IgD-negative memory B cell (primary cell): ENCODE results near the gene DNMBP. TPM values are rescaled to one million over a fixed set of nuclear protein-coding genes. Genes with fewer than 3 reads are reported as not detected.
A peak's percentile ranks its signal among the peaks of the same experiment; 100 is the strongest.
"Not testable (repeated sequence)": the region's sequence is repeated elsewhere in the genome, so short reads cannot be mapped to it uniquely, and the experiment has no call there.

Experiments
- H3K27ac Mint-ChIP-seq, 3 donors: one replicate each; pipeline ENCODE4 v1.8.0; 2020 to 2022; ENCODE audit warnings: mild to moderate bottlenecking in 3 of 3, mixed read lengths in 3 of 3, moderate library complexity in 1 of 3
- H3K27me3 Mint-ChIP-seq: one replicate; pipeline ENCODE4 v1.8.0; 2021; ENCODE audit warnings: mixed read lengths
- H3K36me3 Mint-ChIP-seq: one replicate; pipeline ENCODE4 v1.8.0; 2020; ENCODE audit warnings: mild to moderate bottlenecking, mixed read lengths
- H3K4me1 Mint-ChIP-seq, 3 donors: one replicate each; pipeline ENCODE4 v1.8.0; 2020 to 2022; ENCODE audit warnings: mixed read lengths in 3 of 3, mild to moderate bottlenecking in 1 of 3
- H3K4me3 Mint-ChIP-seq, 4 donors: one replicate each; pipeline ENCODE4 v1.8.0; 2020 to 2022; ENCODE audit warnings: mild to moderate bottlenecking in 4 of 4, mixed read lengths in 4 of 4, moderate library complexity in 3 of 4
- H3K9me3 Mint-ChIP-seq, 3 donors: one replicate each; pipeline ENCODE4 v1.8.0; 2020 to 2021; ENCODE audit warnings: mixed read lengths in 3 of 3, mild to moderate bottlenecking in 1 of 3
- polyA plus RNA-seq: library from polyadenylated mRNA; unstranded; fragments of 300-500 nt; fragmentation: Illumina TruSeq; gene quantifications from one replicate; pipeline ENCODE4 v1.2.3, GENCODE V29; 2021

The DNMBP gene
- polyA plus RNA-seq, 1 donor from 2014 or later = 3.5 TPM

GRCh38 chr10:99906470-99906869 lies 103.3 kb downstream of the DNMBP start:
- H3K27ac Mint-ChIP-seq = no peak overlapping the region
- peaks cover 17% of the 10 kb centered on the region for H3K36me3 Mint-ChIP-seq
- peaks cover 0 to 4% (median 0%) of the 10 kb centered on the region in 3 donors for H3K4me1 Mint-ChIP-seq
- H3K9me3 Mint-ChIP-seq = no peaks in the 10 kb centered on the region
- no peak overlapping the region for H3K4me3 Mint-ChIP-seq
- no peaks in the 10 kb centered on the region for H3K27me3 Mint-ChIP-seq

DNA sequence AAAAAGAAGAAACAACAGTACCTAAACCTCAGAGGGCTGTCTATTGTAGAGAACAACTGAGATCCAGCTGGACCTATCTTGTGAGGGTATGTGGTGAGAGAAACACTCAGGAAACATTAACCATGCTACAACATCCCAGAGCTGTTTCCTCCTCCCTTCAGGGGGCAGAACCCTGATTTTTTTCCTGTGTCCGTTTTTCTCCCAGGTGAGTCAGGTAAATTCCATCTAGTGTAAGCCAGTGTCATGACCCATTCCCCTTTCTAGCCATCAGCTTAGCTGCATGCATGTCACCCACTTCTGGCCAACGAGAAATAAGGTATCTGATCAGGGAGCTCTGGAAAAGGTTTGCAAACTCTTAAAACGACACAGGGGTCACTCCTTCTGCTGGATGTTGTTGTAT lies 103.8 kb downstream of the DNMBP start:
- Mint-ChIP-seq H3K27ac (no peak overlapping the region), H3K27me3 (no peaks in the 10 kb centered on the region), H3K36me3 (peaks cover 17% of the 10 kb centered on the region), H3K4me1 (peaks cover 0 to 4% (median 0%) of the 10 kb centered on the region in 3 donors), H3K9me3 (no peaks in the 10 kb centered on the region), H3K4me3 (no peak overlapping the region)

GRCh38 chr10:99895867-99896266 lies 113.9 kb downstream of the DNMBP start:
- H3K27ac Mint-ChIP-seq = no peak overlapping the region
- H3K36me3 Mint-ChIP-seq = peaks cover 7% of the 10 kb centered on the region
- H3K27me3 Mint-ChIP-seq = no peaks in the 10 kb centered on the region
- H3K9me3 Mint-ChIP-seq = no peaks in the 10 kb centered on the region
- no peaks in the 10 kb centered on the region for H3K4me1 Mint-ChIP-seq
- no peak overlapping the region for H3K4me3 Mint-ChIP-seq

GRCh38 chr10:99895066-99895465 lies 114.7 kb downstream of the DNMBP start:
- not testable (repeated sequence) for H3K27me3 Mint-ChIP-seq, H3K9me3 Mint-ChIP-seq, H3K4me1 Mint-ChIP-seq, H3K36me3 Mint-ChIP-seq, H3K4me3 Mint-ChIP-seq, H3K27ac Mint-ChIP-seq

DNA sequence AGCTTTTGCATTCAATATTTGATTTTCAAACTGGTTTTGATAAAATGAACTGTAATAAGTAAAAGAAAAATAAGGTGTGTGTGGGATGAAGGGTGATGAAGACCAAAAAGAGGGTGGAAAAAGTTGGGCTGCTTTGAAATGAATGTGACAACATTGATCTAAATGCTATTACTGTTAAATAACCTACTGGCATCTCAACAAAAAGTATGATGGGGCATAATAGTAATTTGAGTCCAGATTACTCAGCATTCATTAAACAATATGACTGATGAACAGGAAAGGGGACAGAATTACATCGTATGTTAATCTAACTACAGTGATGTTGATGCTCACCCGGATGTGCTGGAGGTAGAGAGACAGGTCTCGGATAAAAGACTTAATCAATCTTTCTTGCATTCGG lies 115.1 kb downstream of the DNMBP start:
- peaks cover 7% of the 10 kb centered on the region for H3K36me3 Mint-ChIP-seq
- no peaks in the 10 kb centered on the region for H3K9me3 Mint-ChIP-seq

GRCh38 chr10:99888622-99889021 lies 121.1 kb downstream of the DNMBP start:
- H3K27me3 Mint-ChIP-seq = no peaks in the 10 kb centered on the region
- no peaks in the 10 kb centered on the region for H3K4me1 Mint-ChIP-seq
- no peak overlapping the region for H3K4me3 Mint-ChIP-seq
- peaks cover 13% of the 10 kb centered on the region for H3K36me3 Mint-ChIP-seq
- H3K9me3 Mint-ChIP-seq = no peaks in the 10 kb centered on the region
- no peak overlapping the region for H3K27ac Mint-ChIP-seq

More for the DNA sequence above, 115.1 kb downstream of the DNMBP start:
- Mint-ChIP-seq H3K27ac (peak overlapping the region in 1 of 3 donors; percentile 16), H3K27me3 (no peaks in the 10 kb centered on the region), H3K4me1 (no peaks in the 10 kb centered on the region), H3K4me3 (no peak overlapping the region)

- no peaks in the 10 kb centered on the region for H3K27me3 Mint-ChIP-seq
- peaks cover 21% of the 10 kb centered on the region for H3K36me3 Mint-ChIP-seq
- H3K27ac Mint-ChIP-seq = no peak overlapping the region
- H3K4me3 Mint-ChIP-seq = no peak overlapping the region
- peaks cover 0 to 2% (median 0%) of the 10 kb centered on the region in 3 donors for H3K4me1 Mint-ChIP-seq
- no peaks in the 10 kb centered on the region for H3K9me3 Mint-ChIP-seq
Observed at GRCh38 chr10:99883523-99883922, 126.2 kb downstream of the DNMBP start.

DNA sequence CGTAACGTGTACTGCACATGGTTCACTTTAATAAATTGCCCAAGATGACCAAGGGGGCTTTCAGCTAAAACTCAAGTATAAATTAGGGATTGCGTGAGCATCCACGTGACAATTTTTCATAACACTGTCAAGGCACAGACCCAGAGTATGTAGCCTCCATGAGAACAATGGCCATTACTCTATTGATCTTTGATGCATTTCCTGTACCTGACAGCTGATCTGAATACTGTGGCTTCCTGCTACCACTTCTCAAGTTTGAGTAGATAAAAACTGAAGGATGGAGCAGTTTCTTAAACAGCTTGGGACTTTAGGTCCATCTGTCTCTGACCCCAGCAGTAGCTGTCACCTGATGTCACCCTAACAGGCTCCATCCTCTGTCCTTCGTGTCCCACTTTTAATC lies 128.4 kb downstream of the DNMBP start:
- no peaks in the 10 kb centered on the region for H3K27me3 Mint-ChIP-seq
- H3K36me3 Mint-ChIP-seq = peaks cover 23% of the 10 kb centered on the region
- H3K9me3 Mint-ChIP-seq = no peaks in the 10 kb centered on the region
- H3K27ac Mint-ChIP-seq = no peak overlapping the region
- no peak overlapping the region for H3K4me3 Mint-ChIP-seq
- H3K4me1 Mint-ChIP-seq = peaks cover 0 to 2% (median 0%) of the 10 kb centered on the region in 3 donors

DNA sequence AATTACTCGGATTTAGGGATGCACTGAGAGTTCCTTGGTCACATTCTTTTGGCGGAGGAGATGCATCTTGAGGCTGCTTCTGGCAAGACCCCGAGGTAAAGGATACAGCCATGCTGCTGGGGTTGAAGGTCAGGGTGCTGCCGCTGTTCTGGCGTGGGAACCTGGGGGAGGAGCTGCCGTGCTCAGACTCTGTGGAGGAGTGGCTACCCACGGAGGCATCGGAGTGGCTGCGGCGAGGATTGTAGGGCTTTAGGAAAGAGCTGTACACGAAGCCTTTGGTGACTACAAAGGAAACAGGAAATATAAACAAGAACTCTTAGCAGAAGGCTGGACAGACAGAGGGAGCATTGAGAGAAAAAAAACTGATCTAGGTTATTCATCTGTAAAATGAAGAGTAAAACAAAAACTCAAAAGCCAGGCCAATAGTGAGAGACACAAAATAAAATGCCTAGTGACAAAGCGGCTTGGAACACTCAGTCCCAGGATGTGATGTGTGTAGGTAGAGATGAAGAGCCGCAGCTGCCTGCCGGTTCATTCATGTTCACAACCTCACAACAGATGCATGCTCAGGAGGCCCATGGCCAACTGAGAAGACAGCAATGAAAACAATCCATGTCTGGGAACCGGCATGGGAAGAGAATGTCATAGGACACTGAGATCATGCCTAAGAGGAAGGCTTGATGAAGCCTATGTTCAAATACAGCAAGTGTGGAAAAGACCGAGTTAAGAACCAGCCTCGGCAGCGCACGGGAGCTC lies 129.5 kb downstream of the DNMBP start:
- no peaks in the 10 kb centered on the region for H3K9me3 Mint-ChIP-seq
- H3K4me3 Mint-ChIP-seq = no peak overlapping the region
- H3K36me3 Mint-ChIP-seq = peaks cover 26% of the 10 kb centered on the region
- H3K27me3 Mint-ChIP-seq = no peaks in the 10 kb centered on the region
- H3K4me1 Mint-ChIP-seq = peaks cover 0 to 2% (median 0%) of the 10 kb centered on the region in 3 donors
- no peak overlapping the region for H3K27ac Mint-ChIP-seq

GRCh38 chr10:99875473-99875872 lies 134.3 kb downstream of the DNMBP start:
- peaks cover 0 to 2% (median 0%) of the 10 kb centered on the region in 3 donors for H3K4me1 Mint-ChIP-seq
- H3K36me3 Mint-ChIP-seq = peaks cover 22% of the 10 kb centered on the region
- no peak overlapping the region for H3K27ac Mint-ChIP-seq
- peaks cover 3% of the 10 kb centered on the region for H3K27me3 Mint-ChIP-seq
- H3K4me3 Mint-ChIP-seq = no peak overlapping the region
- H3K9me3 Mint-ChIP-seq = peaks cover 0 to 2% (median 0%) of the 10 kb centered on the region in 3 donors

GRCh38 chr10:99874341-99875085 lies 135.2 kb downstream of the DNMBP start:
- Mint-ChIP-seq H3K4me1 (peaks cover 0 to 2% (median 2%) of the 10 kb centered on the region in 3 donors), H3K9me3 (peaks cover 0 to 2% (median 0%) of the 10 kb centered on the region in 3 donors), H3K36me3 (peaks cover 19% of the 10 kb centered on the region), H3K4me3 (no peak overlapping the region), H3K27ac (no peak overlapping the region), H3K27me3 (peaks cover 10% of the 10 kb centered on the region)

DNA sequence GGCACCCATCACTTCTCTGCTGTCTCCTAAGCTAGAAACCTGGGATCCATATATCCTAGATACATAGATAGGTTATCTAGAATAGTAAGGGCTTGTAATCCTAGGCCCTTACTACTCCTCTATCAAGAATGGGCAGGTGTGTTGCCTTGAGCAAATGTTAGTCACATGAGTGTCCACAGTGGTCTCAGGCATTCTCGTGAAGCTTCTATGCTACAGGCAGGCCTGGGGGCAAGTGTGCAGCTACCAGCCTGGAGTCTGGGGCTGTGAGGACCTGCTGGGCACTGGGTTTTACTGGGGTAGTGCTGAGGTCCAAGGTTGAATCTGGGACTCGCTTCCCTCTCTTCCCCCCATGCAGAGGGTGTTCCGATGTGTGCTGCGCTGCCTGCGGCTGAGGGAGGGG lies 135.9 kb downstream of the DNMBP start:
- peaks cover 0 to 2% (median 0%) of the 10 kb centered on the region in 3 donors for H3K9me3 Mint-ChIP-seq
- no peak overlapping the region for H3K4me3 Mint-ChIP-seq
- peaks cover 13% of the 10 kb centered on the region for H3K36me3 Mint-ChIP-seq
- H3K4me1 Mint-ChIP-seq = peaks cover 0 to 2% (median 2%) of the 10 kb centered on the region in 3 donors
- H3K27ac Mint-ChIP-seq = no peak overlapping the region
- peaks cover 15% of the 10 kb centered on the region for H3K27me3 Mint-ChIP-seq

DNA sequence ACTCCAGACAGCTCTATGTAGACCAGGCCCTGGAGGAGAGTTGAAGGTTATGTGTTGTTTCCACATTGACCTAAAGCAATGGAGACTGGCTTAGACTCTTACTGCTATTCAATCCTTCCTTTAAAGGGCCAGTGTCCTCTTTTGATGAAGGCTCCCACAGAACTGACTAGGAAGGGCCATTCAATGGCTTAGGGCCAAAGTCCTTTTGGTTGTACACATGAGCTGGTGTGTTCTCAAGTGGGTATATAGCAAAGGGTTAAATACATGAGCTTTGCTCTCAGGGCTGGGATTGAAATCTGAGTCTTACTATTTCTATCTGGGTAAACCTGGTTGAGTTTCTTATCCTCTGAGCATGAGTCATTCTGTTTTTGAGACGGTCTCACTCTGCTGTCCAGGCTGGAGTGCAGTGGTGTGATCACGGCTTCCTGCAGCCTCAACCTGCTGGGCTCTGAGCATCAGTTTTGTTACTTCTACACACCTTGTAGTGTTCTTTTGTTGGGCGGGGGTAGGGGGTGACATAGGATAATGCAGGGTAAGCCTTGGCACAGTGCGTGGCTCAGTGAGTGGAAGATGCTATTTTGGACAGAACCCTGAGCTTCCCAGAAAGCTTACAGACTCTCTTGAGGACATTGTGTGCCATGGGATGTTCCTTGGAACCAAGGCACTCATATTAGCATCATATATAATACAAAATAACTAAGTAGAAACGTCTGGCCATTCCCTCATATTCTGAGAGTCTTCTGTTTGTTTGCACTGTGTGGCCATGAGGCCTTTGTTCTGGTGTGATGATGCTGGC lies 137.2 kb downstream of the DNMBP start:
- H3K36me3 Mint-ChIP-seq = peaks cover 14% of the 10 kb centered on the region
- H3K27me3 Mint-ChIP-seq = peaks cover 19% of the 10 kb centered on the region
- H3K9me3 Mint-ChIP-seq = peaks cover 0 to 7% (median 0%) of the 10 kb centered on the region in 3 donors
- H3K4me1 Mint-ChIP-seq = peaks cover 0 to 2% (median 2%) of the 10 kb centered on the region in 3 donors
- no peak overlapping the region for H3K4me3 Mint-ChIP-seq
- no peak overlapping the region for H3K27ac Mint-ChIP-seq

DNA sequence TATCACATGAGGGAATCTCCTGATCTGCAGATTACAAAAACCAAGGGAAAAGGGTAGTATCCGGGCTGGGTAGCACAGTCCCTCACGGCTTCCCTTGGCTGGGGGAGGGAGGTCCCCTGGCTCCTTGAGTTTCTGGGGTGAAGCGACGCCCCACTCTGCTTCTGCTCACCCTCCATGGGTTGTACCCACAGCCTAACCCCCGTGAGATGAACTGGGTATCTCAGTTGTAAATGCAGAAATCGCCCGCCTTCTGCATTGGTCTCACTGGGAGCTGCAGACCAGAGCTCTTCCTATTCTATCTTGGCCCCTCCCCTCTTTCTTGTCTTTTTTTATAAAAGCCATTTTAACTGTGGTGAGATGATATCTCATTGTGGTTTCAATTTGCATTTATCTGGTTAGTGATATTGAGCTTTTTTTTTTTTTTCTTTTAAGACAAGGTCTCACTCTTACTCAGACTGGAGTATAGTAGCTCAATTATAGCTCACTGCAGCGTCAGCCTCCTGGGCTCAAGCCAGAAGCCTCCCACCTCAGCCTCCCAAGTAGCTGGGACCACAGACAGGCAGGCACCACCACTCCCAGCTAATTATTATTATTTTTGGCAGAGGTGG lies 139.5 kb downstream of the DNMBP start:
- no peak overlapping the region for H3K27ac Mint-ChIP-seq
- peaks cover 0 to 11% (median 9%) of the 10 kb centered on the region in 3 donors for H3K9me3 Mint-ChIP-seq
- peaks cover 4% of the 10 kb centered on the region for H3K36me3 Mint-ChIP-seq
- peaks cover 0 to 2% (median 2%) of the 10 kb centered on the region in 3 donors for H3K4me1 Mint-ChIP-seq
- peak overlapping the region in 1 of 4 donors; percentile 29 for H3K4me3 Mint-ChIP-seq
- H3K27me3 Mint-ChIP-seq = peaks cover 31% of the 10 kb centered on the region
